HG02852 (cell line): ENCODE measurements around the gene G6PC3.

Experiments
- ATAC-seq: cut with Tn5 transposase; IDR thresholded peaks from one replicate; pipeline ENCODE4 v1.9.1; 2021; ENCODE audit warnings: mild to moderate bottlenecking, moderate library complexity; ENCODE audit not compliant: unreplicated experiment

G6PC3 gene

DNA sequence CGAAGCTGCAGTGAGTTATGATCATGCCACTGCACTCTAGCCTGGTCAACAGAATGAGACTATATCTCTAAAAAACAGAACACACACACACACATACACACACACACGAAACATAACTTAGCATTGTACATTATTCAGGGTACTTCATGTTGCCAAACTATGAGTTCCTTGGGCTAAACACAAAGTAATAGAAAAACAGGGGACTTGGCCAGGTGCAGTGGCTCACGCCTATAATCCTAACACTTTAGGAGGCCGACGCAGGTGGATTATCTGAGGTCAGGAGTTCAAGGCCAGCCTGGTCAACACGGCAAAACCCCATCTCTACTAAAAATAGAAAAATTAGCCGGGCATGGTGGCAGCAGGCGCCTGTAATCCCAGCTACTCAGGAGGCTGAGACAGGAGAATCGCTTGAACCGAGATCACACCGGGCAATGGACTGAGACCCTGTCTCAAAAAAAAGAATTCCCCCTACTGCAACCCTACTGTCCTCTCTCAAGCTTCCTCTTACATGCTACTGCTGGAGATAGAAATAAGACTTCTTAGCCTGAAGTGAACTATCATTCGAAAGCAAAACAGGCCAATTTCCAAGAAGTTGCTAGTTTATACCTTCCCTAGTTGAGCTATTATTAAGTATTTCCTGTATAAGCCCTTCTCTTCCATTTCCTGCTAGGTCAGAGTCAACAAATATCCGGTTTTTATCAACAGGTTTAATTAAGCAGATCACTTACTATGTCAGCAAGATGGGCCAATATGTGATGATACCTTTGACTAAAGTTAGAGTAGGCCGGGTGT, 11.2 kb upstream of the G6PC3 start:
- ATAC-seq = no peak

DNA sequence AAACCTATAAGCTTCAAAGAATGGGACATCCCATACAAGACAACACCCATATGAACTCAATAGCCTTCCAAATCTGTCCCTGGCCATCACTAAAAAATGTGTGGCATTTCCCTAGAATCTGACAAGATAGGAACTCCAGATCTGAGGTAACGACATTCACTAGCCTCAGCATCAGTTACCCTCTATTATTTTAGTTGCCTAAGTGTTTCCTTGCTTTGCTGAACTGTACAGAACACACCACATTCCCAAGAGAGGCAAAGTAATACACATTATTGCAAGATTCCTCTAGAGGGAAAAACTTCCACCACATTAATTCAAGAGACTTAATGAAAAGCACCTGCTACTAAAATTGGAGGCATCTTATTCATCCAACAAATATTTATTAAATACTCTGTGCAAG, 9.1 kb upstream of the G6PC3 start:
- ATAC-seq = no peak

GRCh38 chr17:44062871-44063270, 7.7 kb upstream of the G6PC3 start:
- ATAC-seq = no peak

GRCh38 chr17:44063704-44064639, 6.6 kb upstream of the G6PC3 start:
- ATAC-seq = no peak

DNA sequence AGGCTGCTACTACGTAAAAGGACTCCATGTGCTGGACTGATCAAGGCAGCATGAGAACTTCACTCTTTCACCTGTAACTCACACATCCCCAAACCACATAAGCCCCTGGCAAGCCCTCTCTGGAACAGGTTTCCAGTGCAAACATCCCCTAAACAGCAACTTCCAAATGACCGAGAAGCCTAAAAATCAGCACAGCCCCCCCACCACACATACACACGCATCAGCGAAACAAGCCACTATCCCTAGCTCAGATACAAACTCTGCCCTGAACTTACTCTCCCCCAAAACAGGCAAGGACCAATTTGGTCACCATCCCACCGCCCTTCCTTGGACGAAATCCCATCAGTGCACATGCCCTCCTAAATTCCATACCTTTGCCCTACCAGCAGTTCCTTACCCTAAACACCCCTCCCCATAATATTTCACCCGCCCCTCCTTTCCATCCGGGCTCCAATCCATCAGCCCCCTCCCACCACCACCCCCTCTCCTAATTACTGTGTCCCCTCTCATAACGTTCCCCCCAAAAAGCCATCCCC, 4.8 kb upstream of the G6PC3 start:
- no peak for ATAC-seq

GRCh38 chr17:44066204-44066930, 4.2 kb upstream of the G6PC3 start, which contains the start of gene LSM12:
Gene LSM12, minus strand, starts transcription at chr17:44066671. Its CDS starts 84 bp downstream, at chr17:44066587.
- ATAC-seq = peak; percentile 64

DNA sequence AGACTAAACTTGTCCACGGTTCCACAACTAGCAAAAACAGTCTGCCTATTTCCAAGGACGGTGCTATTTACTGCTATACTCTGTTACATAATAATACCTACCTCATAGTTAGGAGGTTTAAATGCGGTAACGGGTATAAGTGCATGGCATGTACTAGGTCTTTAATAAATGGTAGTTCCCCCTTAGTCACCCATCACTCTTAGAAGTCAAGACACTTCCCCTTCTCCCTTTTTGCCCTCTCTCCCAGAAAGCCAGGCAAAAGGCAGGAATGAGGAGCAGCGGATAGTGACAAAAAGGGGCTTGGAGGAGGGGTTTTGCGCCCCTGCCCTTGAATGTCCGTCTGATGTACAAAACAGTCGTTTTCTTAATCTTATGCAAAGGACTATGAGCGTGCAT, 3.0 kb upstream of the G6PC3 start:
- ATAC-seq = no peak

DNA sequence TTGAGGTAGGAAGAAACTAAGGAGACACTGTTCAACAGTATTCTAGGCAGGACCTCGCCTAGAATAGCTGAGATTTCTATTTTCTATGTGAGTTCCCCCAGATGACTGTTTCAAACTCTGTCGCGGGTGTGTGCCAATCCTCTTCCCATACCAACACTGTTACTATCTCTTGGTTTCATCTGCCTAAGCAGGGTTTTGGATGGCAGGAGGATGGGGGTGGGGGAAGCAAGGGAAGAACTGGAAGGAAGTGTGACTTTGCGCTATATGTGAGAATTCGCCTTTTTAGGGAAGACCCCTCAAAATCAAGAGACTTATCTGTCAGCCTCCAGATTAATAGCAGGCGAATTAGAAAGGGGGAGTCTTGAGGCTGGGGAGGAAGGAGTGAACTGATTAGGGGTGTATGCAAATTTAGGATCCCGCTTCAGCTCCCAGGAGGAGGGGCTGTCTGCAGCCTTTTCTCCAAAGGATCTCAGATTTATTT, 521 bp upstream of the G6PC3 start:
- no peak for ATAC-seq

DNA sequence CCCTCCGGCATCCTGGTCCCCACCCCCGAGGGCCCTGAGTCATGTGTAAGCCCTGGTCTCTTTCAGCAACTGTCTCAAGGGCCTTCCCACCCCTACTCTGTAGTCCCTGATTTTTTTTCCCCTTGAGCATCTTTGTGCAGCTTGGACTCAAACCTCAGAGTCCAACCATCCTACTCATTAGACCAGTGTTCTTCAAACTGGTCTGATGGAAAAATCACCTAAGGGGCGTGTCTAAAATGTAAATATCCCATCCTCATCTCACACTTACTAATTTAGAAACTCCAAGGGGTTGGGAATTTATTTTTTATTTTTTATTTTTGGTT, 624 bp downstream of the G6PC3 start:
- peak; percentile 22 for ATAC-seq

GRCh38 chr17:44071772-44072171, 1.2 kb downstream of the G6PC3 start:
- ATAC-seq = no peak

DNA sequence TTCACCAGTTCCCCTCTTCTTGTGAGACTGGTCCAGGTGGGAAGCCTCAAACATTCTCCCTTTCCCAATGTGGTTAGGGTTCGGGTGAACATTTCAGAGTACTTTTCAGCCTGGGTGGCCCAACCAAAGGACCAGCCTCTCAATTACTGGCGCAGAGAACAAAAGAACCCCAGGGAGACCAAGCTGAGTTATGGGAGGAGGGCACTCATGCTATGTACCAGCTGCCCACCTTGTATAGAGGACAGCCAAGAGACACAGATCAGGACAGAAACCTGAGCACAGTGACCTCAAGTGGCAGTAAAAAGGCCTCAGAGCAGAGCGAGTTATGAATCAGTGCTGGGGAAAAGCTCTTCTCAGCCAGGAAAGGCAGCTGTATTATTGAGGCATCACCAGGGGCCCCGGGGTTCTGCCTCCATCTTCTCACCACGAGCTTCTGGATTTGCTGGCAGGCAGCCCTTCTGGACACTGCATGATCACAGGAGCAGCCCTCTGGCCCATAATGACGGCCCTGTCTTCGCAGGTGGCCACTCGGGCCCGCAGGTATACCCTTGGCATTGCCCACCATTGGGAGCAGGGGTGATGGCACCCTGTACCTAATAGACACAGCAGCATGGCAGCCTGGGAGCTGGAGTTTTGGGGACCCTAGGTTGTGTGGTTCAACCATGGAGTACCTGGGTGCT, 3.8 kb downstream of the G6PC3 start:
- ATAC-seq = no peak

DNA sequence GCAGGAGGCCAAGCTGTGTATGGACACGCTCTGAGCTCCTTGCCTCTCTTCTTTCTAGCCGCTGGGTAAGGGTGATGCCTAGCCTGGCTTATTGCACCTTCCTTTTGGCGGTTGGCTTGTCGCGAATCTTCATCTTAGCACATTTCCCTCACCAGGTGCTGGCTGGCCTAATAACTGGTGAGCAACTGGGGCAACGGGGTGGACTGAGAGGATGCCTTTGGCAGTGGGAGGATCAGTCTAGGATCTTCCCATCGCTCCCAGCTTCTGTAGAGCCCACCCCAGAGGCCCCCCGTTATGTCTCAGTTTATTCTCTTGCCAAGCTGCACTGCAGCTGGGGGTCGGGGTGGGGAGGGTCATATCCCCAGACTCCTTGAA, 4.4 kb downstream of the G6PC3 start:
- no peak for ATAC-seq

DNA sequence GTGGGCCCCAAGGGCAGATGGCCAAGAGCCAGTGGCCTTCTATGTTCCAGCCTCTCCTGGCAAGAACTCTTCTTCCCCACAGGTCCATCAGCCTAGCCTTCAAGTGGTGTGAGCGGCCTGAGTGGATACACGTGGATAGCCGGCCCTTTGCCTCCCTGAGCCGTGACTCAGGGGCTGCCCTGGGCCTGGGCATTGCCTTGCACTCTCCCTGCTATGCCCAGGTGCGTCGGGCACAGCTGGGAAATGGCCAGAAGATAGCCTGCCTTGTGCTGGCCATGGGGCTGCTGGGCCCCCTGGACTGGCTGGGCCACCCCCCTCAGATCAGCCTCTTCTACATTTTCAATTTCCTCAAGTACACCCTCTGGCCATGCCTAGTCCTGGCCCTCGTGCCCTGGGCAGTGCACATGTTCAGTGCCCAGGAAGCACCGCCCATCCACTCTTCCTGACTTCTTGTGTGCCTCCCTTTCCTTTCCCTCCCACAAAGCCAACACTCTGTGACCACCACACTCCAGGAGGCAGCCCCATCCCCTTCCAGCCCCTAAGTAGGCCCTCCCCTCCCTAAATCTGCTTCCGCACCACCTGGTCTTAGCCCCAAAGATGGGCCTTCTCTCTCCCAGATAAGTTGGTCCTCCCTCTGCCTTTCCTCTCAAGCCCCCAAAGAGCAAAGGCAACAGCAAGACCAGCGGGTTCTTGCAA, 5.2 kb downstream of the G6PC3 start:
- ATAC-seq = no peak

GRCh38 chr17:44076716-44077594, 6.4 kb downstream of the G6PC3 start:
- ATAC-seq = no peak

DNA sequence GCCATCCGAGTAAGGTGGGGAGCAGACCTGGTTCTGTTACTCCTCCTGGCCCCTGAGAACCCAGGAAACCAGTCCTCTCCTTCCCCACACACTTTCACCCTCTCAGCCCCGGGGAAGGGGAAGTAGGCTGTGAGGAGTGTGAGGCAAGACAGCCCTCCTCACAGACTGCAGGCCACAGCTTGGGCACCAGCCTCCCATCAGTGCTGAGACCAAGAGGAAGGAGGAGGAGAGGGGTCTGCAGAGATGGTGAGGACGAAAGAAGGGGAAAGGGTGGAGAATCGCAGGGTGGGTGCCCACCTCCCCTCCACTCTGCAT, 7.0 kb downstream of the G6PC3 start:
- no peak for ATAC-seq

DNA sequence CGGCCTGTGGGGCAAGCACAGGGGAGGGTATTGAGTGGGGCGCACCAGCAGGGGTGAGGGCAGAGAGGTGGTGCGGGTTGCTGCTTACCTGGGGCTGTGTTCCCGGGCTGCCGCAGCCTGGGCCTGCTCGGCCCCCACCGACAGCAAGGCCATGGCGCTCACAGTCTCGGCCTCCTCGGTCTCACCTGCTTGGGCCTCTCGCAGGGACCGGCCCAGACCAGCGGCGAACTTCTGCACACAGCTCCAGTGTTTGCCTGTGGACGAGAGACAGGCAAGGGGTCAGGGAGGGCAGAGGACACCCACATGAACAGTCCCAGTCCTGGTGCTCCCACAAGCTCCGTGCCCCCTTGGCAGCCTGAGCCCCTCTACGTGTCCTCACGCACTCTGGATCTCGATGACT, 7.9 kb downstream of the G6PC3 start:
- no peak for ATAC-seq

DNA sequence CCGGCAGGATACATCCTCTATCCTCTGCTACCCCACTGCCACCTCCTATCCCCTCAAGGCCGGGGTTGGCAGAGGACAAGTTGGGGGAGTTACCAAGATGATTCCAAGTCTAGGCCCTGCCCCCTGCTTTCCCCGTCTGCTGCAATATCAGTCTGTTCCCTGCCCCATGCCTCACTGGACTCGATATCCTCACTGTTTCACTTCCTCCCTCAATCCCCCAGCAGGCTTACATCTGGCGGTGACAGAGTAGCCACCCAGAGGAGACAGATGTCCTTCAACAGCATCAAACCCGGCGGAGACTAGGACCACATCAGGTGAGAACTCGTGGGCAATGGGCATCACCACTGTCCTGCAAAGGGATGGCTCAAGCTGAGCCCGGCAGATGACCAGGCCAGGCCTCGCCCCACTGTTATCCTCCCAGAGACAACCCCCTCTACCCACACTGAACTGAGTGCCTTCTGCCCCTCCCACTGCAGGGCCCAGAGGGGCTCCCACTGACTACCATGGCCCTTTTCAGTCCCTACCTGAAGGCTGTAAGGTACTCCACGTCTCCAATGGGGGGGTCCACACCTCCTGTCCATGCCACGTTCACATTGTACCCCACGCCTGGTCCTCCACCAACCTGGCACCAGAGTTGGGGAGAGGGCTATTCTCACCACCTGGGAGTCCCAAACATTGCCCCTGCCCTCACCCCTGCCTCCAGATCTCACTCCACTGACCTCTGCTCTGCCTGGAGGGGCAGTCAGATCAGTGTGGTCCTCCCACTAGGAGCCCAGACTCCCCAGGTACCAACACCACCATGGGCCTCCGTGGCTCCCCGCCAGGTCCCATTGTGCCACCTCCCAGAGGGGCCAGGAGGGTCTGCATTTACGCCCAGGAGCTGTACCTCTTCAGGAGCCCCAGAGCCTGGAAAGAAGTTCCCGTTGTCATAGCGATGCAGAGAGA, 9.6 kb downstream of the G6PC3 start:
- ATAC-seq = no peak

GRCh38 chr17:44081681-44082080, 11.1 kb downstream of the G6PC3 start:
- ATAC-seq = no peak
